Measurements from ENCODE around the gene CLEC16A. TPM values are rescaled to one million over a fixed set of nuclear protein-coding genes. Genes with fewer than 3 reads are reported as not detected.

The CLEC16A gene
- total and polyA plus RNA-seq, 2 donors (not counting 1 experiment from before 2014, with no cell fraction given) = 21.9 to 79.5 TPM

DNA sequence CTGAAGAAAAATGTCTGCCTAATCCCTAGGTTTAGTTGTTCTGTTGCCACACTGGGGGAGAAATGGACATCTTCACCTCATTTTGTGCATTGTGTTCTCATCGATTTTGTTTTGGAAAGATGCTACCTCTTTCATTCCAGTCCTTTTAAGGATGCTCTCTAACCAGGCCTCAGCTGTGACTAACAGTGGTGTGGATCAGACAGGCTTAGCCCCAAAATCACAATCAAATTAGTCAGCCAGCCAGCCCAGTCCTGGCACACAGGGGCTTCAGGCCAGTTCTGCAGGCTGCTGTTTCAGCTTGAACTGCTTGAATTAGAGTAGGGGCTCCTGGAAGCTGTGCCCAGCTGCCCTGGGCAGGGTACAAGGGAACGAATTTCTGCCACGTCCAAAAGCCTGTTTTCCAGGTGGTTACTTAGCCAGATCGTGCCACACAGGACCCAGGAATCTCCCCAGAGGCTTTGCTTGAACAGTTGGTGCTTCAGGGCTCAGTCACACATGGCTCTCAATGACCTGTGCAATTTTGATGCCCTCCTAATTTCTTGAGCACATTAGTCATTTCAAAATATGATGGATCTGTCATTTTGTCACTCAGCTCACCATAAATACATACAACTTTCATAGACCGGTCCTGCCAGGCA is 60.7 kb downstream of the CLEC16A start:
- H3K4me1 ChIP-seq (ENCODE audit: control insufficient read depth in 2 of 2, insufficient read depth in 2 of 2, low read length in 2 of 2) = no peaks in the 10 kb centered on the region
- no peak for DNase-seq
- POLR2A ChIA-PET = no interaction called here
- H3K9me3 ChIP-seq (ENCODE audit: control extremely low read depth in 1 of 3, control insufficient read depth in 2 of 3, insufficient read depth in 1 of 3, low read length in 2 of 3) = no peaks in the 10 kb centered on the region
- H3K4me3 ChIP-seq (ENCODE audit: control extremely low read depth in 1 of 5, extremely low read depth in 1 of 5, insufficient read depth in 1 of 5, low read depth in 2 of 5, low read length in 4 of 5) = no peak overlapping the region
- H3K36me3 ChIP-seq (replicated peaks in 1 of 2; ENCODE audit: control extremely low read depth in 1 of 2, control insufficient read depth in 1 of 2, extremely low read depth in 1 of 2, insufficient read depth in 2 of 2, low read length in 1 of 2) = peaks cover 0 to 52% of the 10 kb centered on the region in 2 experiments
- H3K27me3 ChIP-seq (replicated peaks in 1 of 4; ENCODE audit: control extremely low read depth in 1 of 4, control insufficient read depth in 3 of 4, insufficient read depth in 4 of 4, low read length in 3 of 4) = no peaks in the 10 kb centered on the region
- H3K79me2 ChIP-seq (ENCODE audit: control insufficient read depth, insufficient read depth, low read length) = no peaks in the 10 kb centered on the region
- Mint-ChIP-seq H3K27ac (no peak overlapping the region), H3K27me3 (no peaks in the 10 kb centered on the region), H3K9me3 (ENCODE audit: insufficient read depth) (no peaks in the 10 kb centered on the region), H3K4me1 (no peaks in the 10 kb centered on the region), H3K4me3 (no peak overlapping the region)
- no peak overlapping the region for H3K27ac ChIP-seq (ENCODE audit: low read length in 2 of 2)
- 74% methylated on average over 3 of the region's 5 CpGs for WGBS (ENCODE audit: insufficient coverage)
- CTCF ChIA-PET = interaction anchor here (0.6 to 1.2 kb wide), 3 partner anchors 8 to 41 kb away, joined by 3 to 4 read pairs (median 3); no protein-coding TSS in a partner anchor
- ATAC-seq (ENCODE audit: low read depth) = no peak
- H3K4me2 ChIP-seq (replicated peaks; ENCODE audit: low read depth, low read length, poor library complexity, severe bottlenecking) = no peak overlapping the region
- H3K9ac ChIP-seq (ENCODE audit: low read length) = no peak overlapping the region
- intact Hi-C loops (cut with micrococcal nuclease) = no loop called here
- H4K20me1 ChIP-seq (ENCODE audit: control insufficient read depth, insufficient read depth, low read length, poor library complexity, severe bottlenecking) = peaks cover 5% of the 10 kb centered on the region
- TF ChIP-seq, protein P1, sequence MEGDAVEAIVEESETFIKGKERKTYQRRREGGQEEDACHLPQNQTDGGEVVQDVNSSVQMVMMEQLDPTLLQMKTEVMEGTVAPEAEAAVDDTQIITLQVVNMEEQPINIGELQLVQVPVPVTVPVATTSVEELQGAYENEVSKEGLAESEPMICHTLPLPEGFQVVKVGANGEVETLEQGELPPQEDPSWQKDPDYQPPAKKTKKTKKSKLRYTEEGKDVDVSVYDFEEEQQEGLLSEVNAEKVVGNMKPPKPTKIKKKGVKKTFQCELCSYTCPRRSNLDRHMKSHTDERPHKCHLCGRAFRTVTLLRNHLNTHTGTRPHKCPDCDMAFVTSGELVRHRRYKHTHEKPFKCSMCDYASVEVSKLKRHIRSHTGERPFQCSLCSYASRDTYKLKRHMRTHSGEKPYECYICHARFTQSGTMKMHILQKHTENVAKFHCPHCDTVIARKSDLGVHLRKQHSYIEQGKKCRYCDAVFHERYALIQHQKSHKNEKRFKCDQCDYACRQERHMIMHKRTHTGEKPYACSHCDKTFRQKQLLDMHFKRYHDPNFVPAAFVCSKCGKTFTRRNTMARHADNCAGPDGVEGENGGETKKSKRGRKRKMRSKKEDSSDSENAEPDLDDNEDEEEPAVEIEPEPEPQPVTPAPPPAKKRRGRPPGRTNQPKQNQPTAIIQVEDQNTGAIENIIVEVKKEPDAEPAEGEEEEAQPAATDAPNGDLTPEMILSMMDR (IDR thresholded peaks at IDR 0.05) = no peak
- TF ChIP-seq EZH2 (IDR thresholded peaks at IDR 0.05; ENCODE audit: borderline replicate concordance, insufficient read depth, low read depth, low read length, poor library complexity, severe bottlenecking) = no peak
- H2AFZ ChIP-seq (ENCODE audit: insufficient read depth, low read depth, low read length, poor library complexity, severe bottlenecking) = no peak overlapping the region

DNA sequence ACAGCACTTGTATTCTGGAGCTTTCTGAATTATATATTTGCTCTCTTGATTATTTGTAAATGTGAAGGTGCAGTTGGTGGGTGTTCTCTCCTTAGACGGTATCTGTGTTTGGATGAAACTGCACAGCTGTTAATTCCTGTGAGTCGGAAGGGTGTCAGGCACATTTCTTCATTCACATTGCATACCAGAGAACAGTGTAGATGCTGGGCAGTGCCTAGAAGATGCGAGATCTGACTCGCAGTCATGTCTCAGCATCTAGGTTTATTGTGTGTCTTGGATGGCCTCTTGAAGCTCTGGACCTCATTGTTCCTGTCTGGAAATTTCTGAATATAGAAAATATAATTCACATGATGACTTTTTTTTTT is 61.2 kb downstream of the CLEC16A start:
- no peaks in the 10 kb centered on the region for H3K9me3 ChIP-seq (ENCODE audit: control extremely low read depth in 1 of 3, control insufficient read depth in 2 of 3, insufficient read depth in 1 of 3, low read length in 2 of 3)
- no peak overlapping the region for H3K4me3 Mint-ChIP-seq
- H3K79me2 ChIP-seq (ENCODE audit: control insufficient read depth, insufficient read depth, low read length) = no peaks in the 10 kb centered on the region
- ChIA-PET CTCF (interaction anchor here (0.6 to 0.7 kb wide), 2 partner anchors 12 to 42 kb away, joined by 3 to 4 read pairs; no protein-coding TSS in a partner anchor), POLR2A (interaction anchor here (0.7 kb wide), 1 partner anchor 325 kb away, joined by 5 read pairs; no protein-coding TSS in a partner anchor)
- H3K27me3 ChIP-seq (replicated peaks in 1 of 4; ENCODE audit: control extremely low read depth in 1 of 4, control insufficient read depth in 3 of 4, insufficient read depth in 4 of 4, low read length in 3 of 4) = no peaks in the 10 kb centered on the region
- no peak for DNase-seq
- H3K4me3 ChIP-seq (ENCODE audit: control extremely low read depth in 1 of 5, extremely low read depth in 1 of 5, insufficient read depth in 1 of 5, low read depth in 2 of 5, low read length in 4 of 5) = no peak overlapping the region
- H3K27ac ChIP-seq (ENCODE audit: low read length in 2 of 2) = no peak overlapping the region
- ATAC-seq (ENCODE audit: low read depth) = no peak
- TF ChIP-seq, protein P1 (IDR thresholded peaks at IDR 0.05) = no peak
- TF ChIP-seq EZH2 (IDR thresholded peaks at IDR 0.05; ENCODE audit: borderline replicate concordance, insufficient read depth, low read depth, low read length, poor library complexity, severe bottlenecking) = no peak
- H3K36me3 ChIP-seq (replicated peaks in 1 of 2; ENCODE audit: control extremely low read depth in 1 of 2, control insufficient read depth in 1 of 2, extremely low read depth in 1 of 2, insufficient read depth in 2 of 2, low read length in 1 of 2) = peaks cover 0 to 52% of the 10 kb centered on the region in 2 experiments
- H4K20me1 ChIP-seq (ENCODE audit: control insufficient read depth, insufficient read depth, low read length, poor library complexity, severe bottlenecking) = peaks cover 5% of the 10 kb centered on the region
- no peak overlapping the region for H2AFZ ChIP-seq (ENCODE audit: insufficient read depth, low read depth, low read length, poor library complexity, severe bottlenecking)
- H3K4me2 ChIP-seq (replicated peaks; ENCODE audit: low read depth, low read length, poor library complexity, severe bottlenecking) = no peak overlapping the region
- H3K4me1 Mint-ChIP-seq = no peaks in the 10 kb centered on the region
- no peak overlapping the region for H3K9ac ChIP-seq (ENCODE audit: low read length)
- H3K9me3 Mint-ChIP-seq (ENCODE audit: insufficient read depth) = no peaks in the 10 kb centered on the region
- WGBS (ENCODE audit: insufficient coverage) = 100% methylated on average over 1 of the region's 4 CpGs
- H3K27me3 Mint-ChIP-seq = no peaks in the 10 kb centered on the region
- H3K27ac Mint-ChIP-seq = no peak overlapping the region
- intact Hi-C loops (cut with micrococcal nuclease) = no loop called here
- H3K4me1 ChIP-seq (ENCODE audit: control insufficient read depth in 2 of 2, insufficient read depth in 2 of 2, low read length in 2 of 2) = no peaks in the 10 kb centered on the region
